KBM-7 (cell line): ENCODE data around the gene COL4A5.

ENCODE experiments used
- DNase-seq: peaks from one replicate; pipeline ENCODE4 v3.0.0-alpha.2; 2015
- in situ Hi-C: fragments of 300-500 bp; cut with MboI; formaldehyde crosslinking; loops from 2 replicates; pipeline ENCODE4 v1.14.3; 2020; ENCODE audit warnings: low sequenced_read_pairs, low pct_unique_long_range_greater_than_20kb, mixed read lengths

The COL4A5 gene

GRCh38 chrX:108732630-108733321 lies 293.1 kb downstream of the COL4A5 start:
- in situ Hi-C loops, result no loop called here
- DNase-seq, result no peak

DNA sequence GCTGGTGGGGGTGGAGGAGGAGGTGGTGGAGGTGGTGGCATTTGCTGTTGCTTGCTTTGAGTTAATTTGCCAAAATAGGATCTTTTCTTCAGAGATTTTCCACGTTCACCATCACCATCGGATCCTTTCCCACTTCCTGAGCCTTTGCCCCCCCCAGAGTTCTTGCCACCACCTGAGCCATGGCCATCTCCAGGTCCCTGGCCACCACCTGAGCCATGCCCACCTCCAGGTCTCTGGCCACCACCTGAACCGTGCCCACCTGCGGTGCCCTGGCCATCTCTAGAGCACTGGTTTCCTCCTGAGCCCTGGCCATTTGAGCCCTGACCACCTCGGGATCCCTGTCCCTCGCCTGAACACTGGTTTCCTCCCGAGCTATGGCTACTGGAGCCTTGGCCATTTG lies 294.8 kb downstream of the COL4A5 start:
- in situ Hi-C loops, result no loop called here

DNA sequence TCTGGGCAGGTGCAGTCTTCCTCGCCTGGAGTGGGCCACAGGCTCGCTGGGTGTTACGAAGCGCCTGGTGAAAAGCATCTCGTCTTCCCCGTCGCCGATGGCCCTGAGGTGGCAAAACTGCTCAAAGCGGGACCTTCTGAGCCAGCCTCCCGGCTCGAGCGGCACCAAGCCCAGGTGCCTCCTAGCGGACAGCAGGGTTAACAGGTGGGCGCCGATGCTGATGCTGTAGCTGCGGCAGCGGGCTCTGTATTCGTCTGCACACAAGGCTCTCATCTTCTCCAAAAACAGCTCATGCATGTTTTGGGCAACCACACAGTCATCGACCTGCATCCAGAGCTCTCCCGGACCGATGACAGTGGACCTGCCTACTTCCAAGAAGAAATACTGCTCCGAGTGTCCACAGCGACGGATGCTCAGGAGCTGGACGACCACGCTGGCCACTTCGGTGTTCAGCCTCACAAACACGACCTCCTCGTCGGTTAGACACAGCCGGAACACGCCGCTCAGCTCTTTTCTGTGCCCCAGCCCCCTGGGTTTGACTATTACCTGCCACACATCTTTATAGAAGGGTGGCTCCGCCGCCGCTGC lies 295.5 kb downstream of the COL4A5 start:
- in situ Hi-C loops, result no loop called here
- peak; percentile 9 for DNase-seq

More for the DNA sequence above, 294.8 kb downstream of the COL4A5 start:
- DNase-seq, result peak; percentile 2

- peak; percentile 12 for DNase-seq
- in situ Hi-C loops, result no loop called here
These were observed 296.3 kb downstream of the COL4A5 start for GRCh38 chrX:108735679-108736508.

DNA sequence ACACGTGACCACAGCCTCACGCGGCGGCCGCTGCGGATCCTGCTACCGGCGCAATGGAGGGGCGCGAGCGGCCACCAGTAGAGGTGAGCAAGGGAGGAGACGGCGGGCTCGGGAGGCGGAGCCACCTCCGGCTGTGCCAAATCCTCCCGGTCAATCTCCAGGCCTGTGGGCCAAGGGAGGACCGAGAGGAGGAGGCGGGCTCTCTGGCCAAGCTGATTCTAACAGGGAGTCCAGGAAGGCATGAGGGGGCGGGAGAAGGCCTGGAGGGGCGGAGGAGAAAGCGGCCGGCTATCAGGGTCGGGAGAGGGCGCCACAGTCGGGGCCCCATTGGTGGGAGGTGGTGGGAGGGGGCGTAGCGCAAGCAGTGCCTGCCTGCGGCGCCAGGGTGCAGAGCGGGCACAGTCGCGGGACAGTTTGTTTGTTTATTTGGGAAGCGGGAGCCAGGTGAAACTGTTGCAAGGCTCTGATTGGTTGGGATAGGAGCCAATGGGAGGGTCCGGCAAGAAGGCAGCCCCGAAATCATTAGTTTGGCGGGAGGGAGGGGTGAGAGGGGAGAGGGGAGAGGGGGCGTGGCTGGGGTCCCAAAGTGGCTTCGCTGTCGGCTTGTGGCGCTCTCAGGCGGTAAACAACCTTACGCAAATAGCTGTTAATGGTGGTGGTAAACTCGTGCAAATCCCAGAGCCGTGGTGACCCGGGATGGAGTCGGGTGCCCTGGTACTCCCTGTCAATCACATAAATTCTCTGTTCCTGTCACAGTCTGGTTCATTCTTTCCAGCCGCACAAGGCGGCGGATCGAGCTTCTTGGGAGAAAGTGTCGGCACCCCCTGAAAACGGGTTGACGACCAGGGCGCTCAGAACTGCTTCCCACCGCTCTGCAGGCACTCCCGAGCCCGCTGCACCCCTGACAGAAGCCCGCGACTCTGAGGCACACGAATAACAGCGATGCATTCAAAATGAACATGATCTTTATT lies 297.2 kb downstream of the COL4A5 start, which contains the start of gene IRS4:
IRS4 (minus strand) TSS at position 55 of the 971 bp plus-strand sequence.
- in situ Hi-C loops, result no loop called here

DNA sequence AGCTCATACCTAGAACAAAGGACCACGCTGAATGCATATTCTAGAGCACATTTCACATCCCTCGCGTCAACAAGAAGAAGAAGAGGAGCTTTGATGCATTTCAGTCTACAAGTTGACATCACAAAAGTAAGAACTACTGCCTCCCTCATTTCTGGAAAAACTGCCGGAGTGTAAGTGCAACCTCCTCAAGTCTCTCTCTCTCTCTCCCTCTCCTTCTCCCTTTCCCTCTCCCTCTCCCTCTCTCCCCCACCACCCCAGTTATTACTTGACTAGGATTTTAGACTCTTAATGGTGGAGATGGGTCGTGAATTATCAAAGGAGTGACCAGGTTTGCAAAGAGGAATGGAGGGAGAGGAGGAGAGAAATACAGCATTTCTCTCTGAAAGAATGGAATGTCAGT lies 298.1 kb downstream of the COL4A5 start:
- in situ Hi-C loops, result no loop called here
- no peak for DNase-seq

More for the DNA sequence above, 297.2 kb downstream of the COL4A5 start, which contains the start of gene IRS4:
- DNase-seq, result no peak

GRCh38 chrX:108740299-108740774 lies 300.7 kb downstream of the COL4A5 start:
- in situ Hi-C loops, result no loop called here
- no peak for DNase-seq
